OCI-LY7 (cell line): ENCODE results near the gene LRRN2.

Experiments used
- CTCF ChIP-seq: fragments of 200-600 bp; sonication (generic); conservative IDR thresholded peaks from 2 replicates; pipeline ENCODE4 v1.5.1; 2014; ENCODE audit warnings: mild to moderate bottlenecking, antibody characterized with exemption, low read length, moderate library complexity, mixed read lengths
- EZH2phosphoT487 ChIP-seq: fragments of 200-600 bp; sonication (generic); IDR thresholded peaks from 2 replicates; pipeline ENCODE4 v1.6.1; 2018; ENCODE audit warnings: low read depth, borderline replicate concordance, mild to moderate bottlenecking, mixed run types, antibody characterized with exemption, low read length, moderate library complexity, mixed read lengths

DNA sequence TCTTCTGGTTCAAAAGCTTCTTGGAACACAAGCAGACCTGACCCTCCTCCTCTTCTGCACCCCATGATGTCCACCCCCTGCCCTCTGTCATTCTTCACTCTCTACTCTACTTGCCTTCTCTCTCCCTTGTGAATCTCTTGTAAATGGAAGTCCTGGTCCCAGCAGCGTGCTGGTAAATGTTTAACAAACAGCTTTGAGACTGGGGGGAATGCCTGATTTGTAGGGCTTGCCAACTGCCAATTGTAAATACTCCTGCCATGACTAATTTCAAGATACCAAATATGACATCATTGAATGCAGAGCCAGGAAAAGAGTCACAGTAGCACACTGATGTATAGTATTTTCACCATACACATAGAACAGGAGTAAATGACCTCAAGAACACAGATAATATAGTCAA, 40.9 kb upstream of the LRRN2 start:
- TF ChIP-seq CTCF, result no peak
- no peak for TF ChIP-seq EZH2phosphoT487
